ENCODE results near the gene LFNG.

The LFNG gene

DNA sequence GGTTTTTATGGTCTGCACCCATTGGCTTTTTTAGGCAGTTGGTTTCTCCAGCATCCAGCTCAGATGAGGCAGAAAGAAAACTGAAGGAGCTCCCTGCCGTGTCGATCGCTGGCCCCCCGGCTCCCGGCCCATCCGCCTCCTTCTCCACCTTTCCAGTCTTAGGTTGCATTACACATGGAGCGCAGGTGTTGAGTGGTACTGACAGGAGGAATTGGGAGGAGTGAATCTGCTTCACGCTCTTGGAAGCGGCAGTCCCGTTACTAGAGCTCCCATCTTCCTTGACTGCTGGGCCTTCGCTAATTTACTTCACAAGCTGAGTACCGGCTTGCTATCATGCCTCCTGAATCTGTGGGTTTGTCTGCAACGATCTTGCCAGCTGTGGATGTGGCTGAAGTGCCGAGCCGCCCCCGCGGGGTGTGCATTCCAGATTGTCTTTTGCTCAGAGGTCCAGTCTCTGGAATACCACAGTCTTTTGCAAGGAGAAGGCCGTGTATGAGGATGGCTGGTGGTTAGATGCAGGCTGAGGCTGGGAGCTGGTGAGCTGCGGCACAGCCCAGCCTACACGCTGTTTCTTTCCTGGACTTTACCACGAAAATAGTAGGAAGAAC lies 56.3 kb downstream of the LFNG start:
- no peak for DNase-seq

DNA sequence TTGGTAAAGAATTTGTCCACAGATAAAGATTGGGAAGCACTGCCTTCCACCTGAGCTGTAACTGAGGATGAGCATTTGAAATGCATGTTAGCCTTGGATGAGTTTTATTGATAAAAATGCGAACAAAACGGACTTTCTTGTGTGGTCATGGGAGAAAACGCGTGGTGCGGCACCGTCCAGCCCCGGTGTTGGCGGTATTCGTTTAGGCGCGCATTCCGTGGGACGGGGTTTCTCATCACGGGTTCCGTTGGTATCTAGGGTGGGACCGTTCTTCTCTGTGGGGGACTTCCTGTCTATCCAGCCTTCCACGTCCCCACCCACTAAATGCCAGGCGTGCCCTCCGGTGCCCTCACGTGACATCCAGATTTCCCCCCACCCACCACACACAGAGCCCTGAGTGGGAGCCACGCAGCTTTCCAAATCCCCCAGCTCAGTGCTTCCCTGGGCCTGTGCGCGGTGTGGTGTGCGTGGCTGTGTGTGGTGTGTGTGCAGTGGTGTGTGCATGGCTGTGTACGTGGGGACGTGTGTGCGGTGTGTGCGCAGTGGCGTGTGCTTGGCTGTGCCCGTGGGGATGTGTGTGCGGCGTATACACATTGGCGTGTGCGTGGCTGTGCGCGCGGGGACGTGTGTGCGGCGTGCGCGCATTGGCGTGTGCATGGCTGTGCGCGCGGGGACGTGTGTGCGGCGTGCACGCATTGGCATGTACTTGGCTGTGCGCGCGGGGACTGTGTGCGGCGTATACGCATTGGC lies 57.3 kb downstream of the LFNG start:
- no peak for DNase-seq

Measured in CD4-positive, alpha-beta T cell treated with Interleukin-17A for 1 hour (primary cell).